ENCODE results near the gene CEP89.
"Not testable (repeated sequence)": the region's sequence is repeated elsewhere in the genome, so short reads cannot be mapped to it uniquely, and the experiment has no call there.

The CEP89 gene

DNA sequence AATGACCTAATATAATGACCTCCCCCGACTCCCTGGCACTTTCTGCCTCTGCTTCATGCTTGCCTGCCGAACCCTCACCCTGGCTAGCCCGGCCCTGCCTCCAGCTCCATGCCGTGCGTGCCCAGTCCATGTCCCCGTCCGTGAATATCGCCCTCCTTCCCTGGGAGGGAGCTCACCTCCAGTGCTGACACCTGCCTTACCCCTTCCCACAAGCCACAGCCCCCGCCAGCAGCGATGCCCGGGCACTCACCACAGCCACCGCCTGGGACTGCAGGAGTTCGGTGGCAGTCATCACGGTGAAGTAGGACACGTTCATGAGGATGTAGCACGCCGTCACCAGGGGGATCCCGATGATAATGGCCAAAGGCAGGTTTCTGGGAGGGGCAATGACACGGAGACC is 112.2 kb downstream of the CEP89 start:
- TF ChIP-seq, protein P1, sequence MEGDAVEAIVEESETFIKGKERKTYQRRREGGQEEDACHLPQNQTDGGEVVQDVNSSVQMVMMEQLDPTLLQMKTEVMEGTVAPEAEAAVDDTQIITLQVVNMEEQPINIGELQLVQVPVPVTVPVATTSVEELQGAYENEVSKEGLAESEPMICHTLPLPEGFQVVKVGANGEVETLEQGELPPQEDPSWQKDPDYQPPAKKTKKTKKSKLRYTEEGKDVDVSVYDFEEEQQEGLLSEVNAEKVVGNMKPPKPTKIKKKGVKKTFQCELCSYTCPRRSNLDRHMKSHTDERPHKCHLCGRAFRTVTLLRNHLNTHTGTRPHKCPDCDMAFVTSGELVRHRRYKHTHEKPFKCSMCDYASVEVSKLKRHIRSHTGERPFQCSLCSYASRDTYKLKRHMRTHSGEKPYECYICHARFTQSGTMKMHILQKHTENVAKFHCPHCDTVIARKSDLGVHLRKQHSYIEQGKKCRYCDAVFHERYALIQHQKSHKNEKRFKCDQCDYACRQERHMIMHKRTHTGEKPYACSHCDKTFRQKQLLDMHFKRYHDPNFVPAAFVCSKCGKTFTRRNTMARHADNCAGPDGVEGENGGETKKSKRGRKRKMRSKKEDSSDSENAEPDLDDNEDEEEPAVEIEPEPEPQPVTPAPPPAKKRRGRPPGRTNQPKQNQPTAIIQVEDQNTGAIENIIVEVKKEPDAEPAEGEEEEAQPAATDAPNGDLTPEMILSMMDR (conservative IDR thresholded peaks at IDR 0.05): no peak
- no peak overlapping the region for H3K27ac ChIP-seq

DNA sequence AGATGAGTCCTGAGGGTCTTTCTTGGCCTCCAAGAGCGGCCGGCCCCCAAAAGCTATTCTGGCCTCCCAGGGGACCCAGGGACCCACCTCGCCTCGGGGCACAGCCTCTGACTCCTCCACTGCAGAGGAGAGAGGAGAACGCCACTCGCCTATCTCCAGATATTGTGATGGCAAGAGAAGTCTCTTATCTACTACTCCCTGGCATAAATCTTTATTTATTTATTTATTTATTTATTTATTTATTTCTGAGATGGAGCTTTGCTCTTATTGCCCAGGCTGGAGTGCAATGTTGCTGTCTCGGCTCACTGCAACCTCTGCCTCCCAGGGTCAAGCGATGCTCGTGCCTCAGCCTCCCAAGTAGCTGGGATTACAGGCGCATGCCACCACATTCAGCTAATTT is 113.2 kb downstream of the CEP89 start:
- no peak overlapping the region for H3K27ac ChIP-seq
- TF ChIP-seq, protein P1 (conservative IDR thresholded peaks at IDR 0.05): no peak

DNA sequence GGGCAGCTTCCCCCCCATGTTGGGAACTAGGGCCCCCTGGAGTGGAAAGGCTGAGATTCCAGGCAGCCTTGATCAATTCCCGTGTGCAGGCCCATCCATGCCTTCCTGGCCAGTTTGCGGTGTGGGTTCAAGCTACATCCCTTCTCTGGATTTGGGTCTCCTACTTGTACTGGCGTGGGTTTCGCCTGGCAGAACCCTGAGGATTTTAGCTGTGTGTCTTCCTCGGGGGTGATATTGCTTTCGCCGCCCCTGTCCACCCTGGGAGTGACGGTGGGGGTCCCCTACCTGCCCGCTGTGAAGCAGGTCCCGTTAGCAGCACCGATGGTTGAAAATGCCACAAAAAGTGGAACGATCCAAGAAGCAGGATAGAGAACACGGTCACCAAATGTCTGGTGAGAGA is 113.6 kb downstream of the CEP89 start:
- TF ChIP-seq, protein P1 (conservative IDR thresholded peaks at IDR 0.05): no peak
- no peak overlapping the region for H3K27ac ChIP-seq

DNA sequence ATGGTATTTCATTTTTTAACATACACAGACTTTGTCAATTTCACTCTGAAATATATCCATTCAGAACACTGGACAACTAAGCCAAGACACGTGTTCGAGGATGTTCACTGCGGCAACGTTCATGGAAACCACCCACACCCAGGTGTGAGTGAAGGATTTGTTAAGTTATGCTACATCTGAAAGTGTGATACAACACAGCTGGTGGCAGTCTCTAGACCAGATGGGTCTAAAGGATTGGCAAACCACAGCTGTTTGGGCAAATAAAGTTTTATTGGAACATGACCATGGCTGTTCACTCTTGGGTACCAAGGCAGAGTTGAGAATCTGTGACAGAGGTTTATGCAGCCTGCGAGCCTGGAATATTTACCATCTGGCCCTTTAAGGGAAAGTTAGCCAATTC is 114.2 kb downstream of the CEP89 start:
- TF ChIP-seq, protein P1 (conservative IDR thresholded peaks at IDR 0.05): no peak
- H3K27ac ChIP-seq: no peak overlapping the region

DNA sequence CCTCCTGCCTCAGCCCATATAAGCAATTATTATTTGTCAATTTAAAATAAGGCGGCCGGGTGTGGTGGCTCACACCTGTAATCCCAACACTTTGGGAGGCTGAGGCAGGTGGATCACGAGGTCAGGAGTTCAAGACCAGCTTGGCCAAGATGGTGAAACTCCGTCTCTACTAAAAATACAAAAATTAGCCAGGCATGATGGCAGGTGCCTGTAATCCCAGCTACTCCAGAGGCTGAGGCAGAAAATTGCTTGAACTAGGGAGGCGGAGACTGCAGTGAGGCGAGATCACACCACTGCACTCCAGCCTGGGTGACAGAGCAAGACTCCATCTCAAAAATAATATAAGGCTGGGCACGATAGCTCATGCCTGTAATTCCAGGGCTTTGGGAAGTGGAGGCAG is 114.9 kb downstream of the CEP89 start:
- H3K27ac ChIP-seq: not testable (repeated sequence)

DNA sequence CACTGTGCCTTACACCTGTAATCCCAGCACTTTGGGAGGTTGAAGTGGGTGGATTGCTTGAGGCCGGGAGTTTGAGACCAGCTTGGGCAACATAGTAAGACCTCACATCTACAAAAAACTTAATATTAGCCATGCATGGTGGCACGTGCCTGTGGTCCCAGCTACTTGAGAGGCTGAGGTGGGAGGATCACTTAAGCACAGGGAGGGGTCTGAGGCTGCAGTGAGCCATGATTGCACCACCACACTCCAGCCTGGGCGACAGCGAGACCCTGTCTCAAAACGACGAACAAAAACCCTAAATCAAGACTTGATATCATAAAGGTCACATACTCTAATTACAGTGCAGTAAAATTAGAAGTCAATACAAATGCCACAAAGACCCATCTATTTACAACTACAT is 119.5 kb downstream of the CEP89 start:
- no peak overlapping the region for H3K27ac ChIP-seq
- TF ChIP-seq, protein P1 (conservative IDR thresholded peaks at IDR 0.05): no peak

DNA sequence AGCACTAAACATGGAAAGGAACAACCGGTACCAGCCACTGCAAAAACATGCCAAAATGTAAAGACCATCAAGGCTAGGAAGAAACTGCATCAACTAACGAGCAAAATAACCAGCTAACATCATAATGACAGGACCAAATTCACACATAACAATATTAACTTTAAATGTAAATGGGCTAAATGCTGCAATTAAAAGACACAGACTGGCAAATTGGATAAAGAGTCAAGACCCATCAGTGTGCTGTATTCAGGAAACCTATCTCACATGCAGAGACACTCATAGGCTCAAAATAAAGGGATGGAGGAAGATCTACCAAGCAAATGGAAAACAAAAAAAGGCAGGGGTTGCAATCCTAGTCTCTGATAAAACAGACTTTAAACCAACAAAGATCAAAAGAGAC is 123.7 kb downstream of the CEP89 start:
- H3K27ac ChIP-seq: not testable (repeated sequence)

DNA sequence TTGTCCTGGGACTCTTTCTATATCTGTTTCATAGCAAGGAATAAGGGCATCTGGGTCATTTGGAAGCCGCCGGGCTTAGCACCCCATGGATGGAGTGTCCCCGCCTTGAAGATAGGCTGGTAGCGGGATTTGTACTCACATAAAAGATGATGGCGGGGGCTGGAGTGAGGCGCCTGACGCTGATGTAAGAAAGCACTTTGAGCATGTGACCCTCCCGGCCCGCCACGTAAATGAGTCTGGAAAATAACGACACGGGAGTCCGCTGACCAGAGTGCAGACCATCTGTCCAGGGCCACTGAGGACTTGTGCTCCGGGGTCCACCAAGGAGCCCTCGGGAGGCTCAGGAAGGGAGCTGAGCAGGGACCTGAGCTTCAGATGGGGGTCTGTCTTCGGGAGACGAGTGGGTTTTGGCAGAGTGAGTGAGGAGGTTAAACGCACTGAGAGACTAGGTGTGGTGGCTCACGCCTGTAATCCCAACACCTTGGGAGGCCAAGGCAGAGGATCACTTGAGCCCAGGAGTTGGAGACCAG is 128.0 kb downstream of the CEP89 start:
- no peak overlapping the region for H3K27ac ChIP-seq

More for the DNA sequence above, 128.0 kb downstream of the CEP89 start:
- TF ChIP-seq, protein P1 (conservative IDR thresholded peaks at IDR 0.05): no peak

All from VCaP (cell line).